ENCODE results near the gene TMEM263.
A peak's percentile ranks its signal among the peaks of the same experiment; 100 is the strongest.
"Not testable (repeated sequence)": the region's sequence is repeated elsewhere in the genome, so short reads cannot be mapped to it uniquely, and the experiment has no call there.

TMEM263 gene

GRCh38 chr12:106955377-106956047, at the start of gene TMEM263:
Gene TMEM263, plus strand, starts transcription at chr12:106955907. Its CDS starts 11,210 bp downstream, at chr12:106967117.
- peak; percentile 86 for DNase-seq

DNA sequence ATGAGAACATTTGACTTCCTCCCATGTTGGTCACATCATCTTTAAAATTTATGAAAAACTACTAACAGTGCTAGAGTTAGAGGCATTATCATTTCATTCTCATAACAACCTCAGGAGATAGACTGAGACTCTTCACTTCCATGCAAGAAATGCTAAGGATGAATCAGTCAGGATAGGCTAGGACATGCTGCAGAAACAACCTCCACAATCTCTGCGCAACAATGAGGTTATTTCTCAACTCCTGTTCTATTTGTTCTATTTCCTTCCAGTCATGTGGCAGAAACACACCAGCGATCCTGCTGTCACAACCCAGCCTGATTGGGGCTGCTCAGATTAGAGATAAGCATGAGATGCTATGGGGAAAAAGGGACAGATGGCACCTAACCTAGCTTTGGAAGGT, 49.0 kb upstream of the TMEM263 start:
- DNase-seq, result no peak

DNA sequence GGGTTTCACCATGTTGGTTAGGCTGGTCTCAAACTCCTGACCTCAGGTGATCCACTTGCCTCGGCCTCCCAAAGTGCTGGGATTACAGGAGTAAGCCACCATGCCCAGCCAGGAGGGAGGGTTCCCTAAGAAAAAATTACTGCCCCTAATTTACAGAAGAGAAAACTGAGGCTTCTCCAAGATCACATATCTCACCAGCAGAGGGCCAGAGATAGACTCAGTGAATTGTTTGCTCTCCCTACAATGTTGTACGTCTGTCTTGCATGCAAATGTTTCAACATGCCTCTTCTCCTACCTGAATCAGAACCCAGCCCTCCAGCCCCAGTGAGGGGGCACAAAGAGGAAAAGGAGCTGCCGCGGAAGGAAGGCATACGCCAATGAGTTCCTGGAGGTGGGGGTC, 48.3 kb upstream of the TMEM263 start:
- no peak for DNase-seq

- DNase-seq, result no peak
Measured at GRCh38 chr12:106907846-106908245, 47.9 kb upstream of the TMEM263 start.

DNA sequence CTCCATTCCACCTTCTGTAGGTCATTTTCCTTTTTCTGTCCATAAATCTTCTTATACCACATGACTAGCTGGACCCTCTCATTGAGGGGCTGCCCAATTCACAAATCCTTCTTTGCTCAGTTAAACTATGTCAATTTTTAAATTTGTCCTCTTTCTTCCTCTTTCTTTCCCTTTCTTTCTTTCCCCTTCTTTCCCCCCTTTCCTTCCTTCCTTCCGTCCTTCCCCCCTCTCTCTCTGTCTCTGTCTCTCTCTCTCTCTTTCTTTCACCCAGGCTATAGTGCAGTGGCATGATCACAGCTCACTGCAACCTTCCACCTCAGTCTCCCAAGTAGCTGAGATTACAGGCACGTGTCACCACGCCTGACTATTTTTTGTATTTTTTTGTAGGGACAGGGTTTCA, 47.1 kb upstream of the TMEM263 start:
- DNase-seq, result no peak

DNA sequence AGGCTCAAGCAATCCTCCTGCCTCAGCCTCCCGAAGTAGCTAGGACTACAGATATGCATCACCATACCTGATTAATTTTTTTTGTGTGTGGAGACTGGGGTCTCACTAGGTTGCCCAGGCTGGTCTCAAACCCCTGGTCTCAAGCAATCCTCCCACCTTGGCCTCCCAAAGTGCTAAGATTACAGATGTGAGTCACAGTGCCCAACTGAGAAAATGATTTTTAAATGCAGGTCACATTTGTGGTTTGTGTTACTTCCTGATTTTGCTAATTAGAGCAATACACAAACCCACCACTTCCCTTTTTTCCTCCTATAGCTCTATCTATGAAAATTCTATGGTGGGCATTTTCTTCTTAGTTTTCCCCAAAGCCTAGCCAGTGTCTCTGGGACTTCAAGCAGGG, 45.5 kb upstream of the TMEM263 start:
- no peak for DNase-seq

DNA sequence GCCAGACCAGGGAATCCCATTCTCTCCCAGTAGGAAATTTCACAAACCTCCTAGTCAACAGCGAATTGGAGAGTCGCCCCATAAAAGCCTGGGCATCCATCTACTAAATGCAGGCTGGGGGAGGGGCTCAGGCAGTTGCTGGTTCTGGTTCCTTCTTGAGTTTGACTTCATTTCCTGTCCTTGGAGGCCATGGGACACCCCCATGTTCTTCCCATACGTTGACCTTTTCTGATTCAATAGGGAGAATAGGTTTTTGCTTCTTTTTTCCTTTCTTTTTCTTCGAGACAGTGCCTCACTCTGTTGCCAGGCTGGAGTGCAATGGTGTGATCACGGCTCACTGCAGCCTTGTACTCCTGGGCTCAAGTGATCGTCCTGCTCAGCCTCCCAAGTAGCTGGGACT, 44.1 kb upstream of the TMEM263 start:
- DNase-seq, result no peak

DNA sequence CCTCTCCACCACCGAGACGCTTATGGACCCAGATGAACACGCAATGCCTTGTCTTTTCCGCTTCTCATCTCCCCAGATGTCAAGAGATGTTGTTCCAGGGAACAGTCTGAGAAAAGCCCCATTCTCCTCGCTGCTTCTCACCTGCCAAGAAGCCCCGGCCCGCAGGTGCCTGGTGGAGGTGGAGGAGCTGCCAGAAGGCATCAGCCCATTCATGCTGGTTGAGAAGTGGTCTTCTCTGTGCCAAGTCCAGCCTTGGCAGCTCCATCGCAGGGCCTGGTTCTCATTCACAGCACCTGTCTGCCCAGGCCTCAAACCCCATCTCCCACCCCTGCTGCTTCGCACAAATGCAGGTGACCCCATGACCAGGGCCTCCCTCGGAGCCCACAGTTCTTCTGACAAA, 42.3 kb upstream of the TMEM263 start:
- no peak for DNase-seq

DNA sequence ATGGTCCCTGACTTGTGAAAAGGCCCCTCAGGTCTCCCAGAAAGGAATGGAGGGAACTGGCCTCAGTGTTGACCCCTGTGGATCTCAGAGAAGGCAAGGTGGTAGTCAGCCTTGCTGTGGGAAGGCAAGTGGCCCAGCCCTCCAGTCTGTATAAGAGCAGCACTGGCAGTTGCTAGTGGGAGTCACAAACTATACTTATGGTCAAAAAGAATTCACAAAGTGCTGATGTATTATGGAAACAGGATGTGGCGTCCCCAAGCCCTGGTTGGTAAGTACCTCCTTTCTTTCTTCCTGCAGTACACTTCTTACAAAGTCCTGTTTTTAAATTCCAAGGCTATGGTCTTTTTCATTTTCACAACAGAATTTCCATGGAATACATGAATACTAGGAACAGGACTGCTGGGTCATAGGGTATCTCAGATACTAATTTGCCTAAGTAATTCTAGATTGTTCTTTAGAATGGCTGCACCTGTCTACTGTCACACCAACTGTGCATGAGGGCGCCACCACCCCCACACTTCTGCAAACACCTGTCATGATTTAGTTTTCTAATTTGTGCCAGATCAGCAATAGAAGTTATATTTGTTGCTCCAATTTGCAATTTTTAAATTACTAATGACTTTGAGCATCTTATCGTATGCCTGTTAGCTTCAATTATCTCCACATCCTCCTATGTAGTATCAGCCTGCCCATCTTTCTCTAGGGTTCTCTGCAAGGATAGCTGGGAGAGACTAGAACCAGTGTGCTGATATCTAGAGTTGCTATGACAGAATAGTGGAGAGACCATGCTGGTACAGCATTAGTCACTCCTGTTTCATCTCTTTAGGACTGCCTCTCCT, 40.7 kb upstream of the TMEM263 start:
- no peak for DNase-seq

DNA sequence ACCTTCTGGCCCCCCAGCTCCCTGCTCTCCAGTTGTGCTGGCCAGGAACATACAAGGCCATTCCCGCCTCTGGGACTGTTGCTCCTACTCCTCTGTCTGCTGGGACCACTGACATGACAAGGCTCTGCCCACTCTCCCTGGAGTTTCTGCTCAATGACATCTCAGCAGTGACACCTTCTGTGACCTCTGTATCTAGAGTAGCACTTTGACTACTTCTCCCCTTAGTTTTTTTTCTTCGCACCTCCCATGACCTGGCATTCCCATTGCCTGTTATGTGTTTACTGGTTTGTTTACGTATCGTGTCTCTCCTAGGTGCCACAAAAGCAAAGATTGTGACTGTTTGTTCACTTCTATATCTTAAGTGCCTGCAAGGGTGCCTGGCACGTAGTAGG, 40.1 kb upstream of the TMEM263 start:
- DNase-seq, result no peak

DNA sequence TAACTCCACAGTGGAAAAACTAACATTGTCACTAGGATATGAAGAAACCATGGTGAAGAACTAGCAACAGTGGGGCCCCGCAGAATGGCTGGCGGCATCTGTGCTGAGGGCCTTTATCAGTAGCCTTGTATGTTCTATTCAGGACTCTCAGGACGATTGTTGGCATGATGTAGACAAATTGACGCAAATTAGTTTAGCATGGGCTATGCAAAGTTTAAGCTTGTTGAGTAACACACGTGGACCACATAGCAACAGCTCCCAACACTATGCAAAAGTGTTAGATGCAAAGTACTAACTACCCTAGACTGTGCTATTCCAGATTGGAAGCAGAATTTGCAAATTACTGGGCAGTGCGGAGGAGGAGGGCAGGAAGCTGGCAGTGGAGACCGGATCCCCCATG, 38.2 kb upstream of the TMEM263 start:
- DNase-seq, result no peak

DNA sequence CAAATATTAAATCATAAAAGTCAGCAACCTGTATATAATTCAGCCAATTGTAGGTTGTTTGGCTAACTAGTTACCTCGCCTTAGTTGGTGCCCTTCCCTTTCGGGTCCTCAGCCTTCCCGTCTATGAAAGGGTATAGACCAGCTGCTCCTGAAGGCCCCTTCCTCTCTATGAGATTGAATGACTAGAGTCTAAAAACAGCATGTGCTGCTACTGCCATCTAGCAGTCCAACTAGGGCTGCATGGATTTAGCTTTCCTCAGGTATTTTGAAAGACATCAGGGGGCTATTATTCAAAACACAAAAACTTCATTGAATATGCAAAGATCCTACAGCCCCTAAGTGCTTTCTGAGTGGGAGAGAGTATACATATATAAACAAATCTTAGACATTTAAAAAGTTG, 37.0 kb upstream of the TMEM263 start:
- DNase-seq, result no peak

- DNase-seq, result no peak
Measured at GRCh38 chr12:106919910-106920544, 35.7 kb upstream of the TMEM263 start.

DNA sequence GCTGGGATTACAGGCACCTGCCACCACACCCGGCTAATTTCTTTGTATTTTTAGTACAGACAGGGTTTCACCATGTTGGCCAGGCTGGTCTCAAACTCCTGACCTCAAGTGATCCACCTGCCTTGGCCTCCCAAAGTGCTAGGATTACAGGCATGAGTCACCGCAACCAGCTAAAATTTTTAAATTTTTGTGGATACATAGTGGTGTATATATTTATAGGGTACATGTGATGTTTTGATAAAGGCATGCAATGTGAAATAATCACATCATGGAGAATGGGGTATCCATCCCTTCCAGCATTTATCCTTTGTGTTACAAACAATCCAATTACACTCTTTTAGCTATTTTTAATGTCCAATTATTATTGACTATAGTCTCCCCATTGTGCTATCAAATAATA, 33.7 kb upstream of the TMEM263 start:
- DNase-seq, result not testable (repeated sequence)

GRCh38 chr12:106923594-106923993, 32.1 kb upstream of the TMEM263 start:
- not testable (repeated sequence) for DNase-seq

DNA sequence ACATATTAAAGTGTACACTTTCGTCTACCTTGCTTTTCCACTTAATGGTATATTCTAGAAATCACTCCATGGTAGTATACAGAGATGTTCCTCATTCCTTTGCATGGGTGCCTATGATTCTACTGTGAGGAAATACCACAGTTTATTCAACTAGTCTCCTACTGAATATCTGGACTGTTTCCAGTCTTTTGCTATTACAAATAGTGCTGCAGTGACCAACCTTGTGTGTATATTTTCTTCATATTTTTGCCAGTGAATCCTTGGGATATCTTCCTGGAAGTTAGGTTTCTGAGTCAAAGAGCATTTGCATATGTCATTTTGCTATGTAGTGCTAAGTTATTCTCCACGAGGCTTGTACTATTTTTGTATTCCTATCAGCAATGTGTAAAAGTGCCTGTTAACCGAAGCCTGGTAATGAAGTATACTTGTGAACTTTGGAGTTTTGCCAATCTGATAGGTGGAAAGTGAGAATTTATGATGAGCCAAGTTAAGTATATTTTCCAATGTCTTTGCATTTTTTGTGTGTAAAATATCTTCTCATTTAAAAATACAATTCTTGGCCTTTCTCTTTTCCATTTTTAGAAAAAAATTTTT, 31.3 kb upstream of the TMEM263 start:
- no peak for DNase-seq

GRCh38 chr12:106926657-106927056, 29.1 kb upstream of the TMEM263 start:
- no peak for DNase-seq

- DNase-seq, result no peak
Measured at GRCh38 chr12:106934277-106934676, 21.4 kb upstream of the TMEM263 start.

DNA sequence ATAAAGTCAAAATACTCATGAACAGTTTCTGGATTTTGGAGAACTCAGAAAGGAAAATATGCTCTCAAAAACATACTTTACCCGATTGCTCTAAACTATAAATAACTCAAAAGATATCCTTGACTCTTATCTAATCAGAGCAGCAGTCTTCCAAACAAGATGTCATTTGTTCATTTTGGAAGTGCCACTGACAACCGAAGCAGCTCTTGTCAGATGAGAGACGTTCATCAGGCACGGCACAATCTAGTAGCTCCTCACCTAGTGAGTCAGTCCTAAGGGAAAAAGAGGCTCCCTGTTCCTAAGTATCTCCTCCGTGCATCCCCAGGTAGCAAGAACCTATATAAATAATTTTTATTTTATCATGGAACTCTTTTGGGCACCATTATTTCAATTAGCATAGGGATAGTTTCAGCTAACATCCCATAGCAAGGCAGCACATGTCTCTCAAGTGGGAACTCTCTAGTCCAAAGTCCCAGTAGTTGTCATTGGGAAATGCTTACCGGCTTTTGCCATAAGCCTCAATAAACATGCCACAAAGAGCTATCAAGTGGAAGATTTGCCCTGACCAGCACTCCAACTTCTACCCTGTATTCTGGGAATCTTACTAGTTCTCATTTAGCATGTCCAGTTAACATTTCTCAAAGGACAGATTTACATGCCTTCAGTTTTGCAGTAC, 14.1 kb upstream of the TMEM263 start:
- DNase-seq, result no peak

DNA sequence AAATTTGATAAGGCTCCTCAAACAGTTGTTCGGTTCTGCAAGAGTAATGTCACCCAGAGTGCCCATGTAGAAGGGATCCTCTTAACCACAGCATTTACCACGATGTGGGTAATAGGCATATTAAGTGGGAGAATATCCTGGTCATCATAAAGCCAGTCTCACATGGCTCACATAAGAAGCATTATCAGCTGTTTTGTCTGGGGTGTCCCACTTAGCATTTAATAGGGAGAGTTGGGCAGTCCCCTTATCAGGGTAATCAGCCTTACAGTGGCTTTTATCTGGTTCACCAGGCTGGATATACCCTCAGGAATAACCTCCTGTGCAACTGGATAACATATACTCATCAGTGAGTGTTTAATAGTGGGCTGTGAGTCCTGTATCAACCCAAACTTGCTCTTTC, 12.9 kb upstream of the TMEM263 start:
- DNase-seq, result no peak

DNA sequence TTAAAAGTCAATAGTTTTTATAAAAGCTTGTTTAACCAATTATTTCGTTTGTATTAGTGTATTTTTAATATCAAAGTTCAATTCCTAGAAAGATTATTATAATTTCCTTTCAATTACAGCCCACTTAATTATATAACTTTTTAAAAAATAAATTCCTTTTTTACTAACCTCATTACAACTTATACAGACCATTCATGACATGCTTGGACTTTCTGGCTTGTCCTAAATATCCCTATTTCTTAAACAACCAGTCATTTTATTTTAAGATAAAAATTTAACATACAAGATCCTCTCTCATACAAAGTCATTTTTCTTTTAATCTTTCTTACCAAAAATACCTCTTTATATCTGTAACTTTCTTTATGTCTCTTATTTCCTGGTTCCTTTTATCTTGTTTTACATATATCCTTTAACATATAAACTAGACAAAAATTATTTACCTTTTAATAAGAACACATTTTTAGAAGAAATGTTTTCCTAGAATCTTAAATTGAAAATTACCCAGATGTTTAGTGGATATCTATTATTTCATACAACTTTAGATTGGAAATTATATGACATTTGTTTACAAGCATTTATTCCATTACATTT, 10.4 kb upstream of the TMEM263 start:
- no peak for DNase-seq

GRCh38 chr12:106947461-106947860, 8.2 kb upstream of the TMEM263 start:
- DNase-seq, result no peak

GRCh38 chr12:106950591-106950990, 5.1 kb upstream of the TMEM263 start:
- no peak for DNase-seq

All from 8988T (cell line).